GM23338 (cell line): ENCODE data around the gene DNLZ. TPM values are rescaled to one million over a fixed set of nuclear protein-coding genes. Genes with fewer than 3 reads are reported as not detected.

Experiments
- ATAC-seq: fragments of 200-7000 bp; cut with Tn5 transposase; 3 replicates; pipeline ENCODE4 v1.9.1; 2020
- DNase-seq: peaks from one replicate; pipeline ENCODE4 v3.0.0-alpha.2; 2015; ENCODE audit warnings: low spot score
- H2AFZ ChIP-seq: fragments of 200-600 bp; sonication (generic); 2 replicates; pipeline ENCODE4 v1.8.0; 2016; ENCODE audit warnings: antibody characterized with exemption, mild to moderate bottlenecking, moderate library complexity
- H3F3A ChIP-seq: fragments of 200-600 bp; sonication (generic); replicated peaks from 2 replicates; pipeline ENCODE4 v1.8.0; 2017; ENCODE audit warnings: antibody characterized with exemption, mixed run types, low read depth
- H3K27ac ChIP-seq: fragments of 200-600 bp; sonication (generic); 2 replicates; pipeline ENCODE4 v1.6.1; 2016; ENCODE audit warnings: low read depth
- H3K27me3 ChIP-seq: fragments of 200-600 bp; sonication (generic); 2 replicates; pipeline ENCODE4 v1.8.0; 2016; ENCODE audit warnings: mild to moderate bottlenecking, mixed run types, moderate library complexity; ENCODE audit not compliant: insufficient read depth
- H3K36me3 ChIP-seq: fragments of 200-600 bp; sonication (generic); 2 replicates; pipeline ENCODE4 v1.8.0; 2016; ENCODE audit warnings: mild to moderate bottlenecking; ENCODE audit not compliant: insufficient read depth
- H3K4me1 ChIP-seq: fragments of 200-600 bp; sonication (generic); 2 replicates; pipeline ENCODE4 v1.8.0; 2016; ENCODE audit warnings: mild to moderate bottlenecking, moderate library complexity; ENCODE audit not compliant: insufficient read depth
- H3K4me2 ChIP-seq: fragments of 200-600 bp; sonication (generic); 2 replicates; pipeline ENCODE4 v1.7.1; 2017; ENCODE audit warnings: mixed run types
- H3K4me3 ChIP-seq: fragments of 200-600 bp; sonication (generic); 2 replicates; pipeline ENCODE4 v1.6.1; 2016; ENCODE audit warnings: mixed run types
- H3K79me2 ChIP-seq: fragments of 200-600 bp; sonication (generic); replicated peaks from 2 replicates; pipeline ENCODE4 v1.8.0; 2017; ENCODE audit warnings: mild to moderate bottlenecking; ENCODE audit not compliant: insufficient read depth
- H3K9me2 ChIP-seq: fragments of 200-600 bp; sonication (generic); 2 replicates; pipeline ENCODE4 v1.8.0; 2017; ENCODE audit not compliant: insufficient read depth
- H4K20me1 ChIP-seq: fragments of 200-600 bp; sonication (generic); replicated peaks from 2 replicates; pipeline ENCODE4 v1.8.0; 2017; ENCODE audit warnings: mild to moderate bottlenecking; ENCODE audit not compliant: insufficient read depth
- H3K27ac Mint-ChIP-seq: 2 replicates; pipeline ENCODE4 v1.8.0; 2020; ENCODE audit warnings: inconsistent platforms, mild to moderate bottlenecking, moderate library complexity, mixed read lengths
- H3K27me3 Mint-ChIP-seq: 3 replicates; pipeline ENCODE4 v1.8.0; 2022; ENCODE audit warnings: low read depth, mild to moderate bottlenecking, moderate library complexity, mixed read lengths, inconsistent platforms; ENCODE audit not compliant: insufficient read depth, poor library complexity
- H3K36me3 Mint-ChIP-seq: 3 replicates; pipeline ENCODE4 v1.8.0; 2021; ENCODE audit warnings: low read depth, mild to moderate bottlenecking, inconsistent platforms, moderate library complexity, mixed read lengths
- H3K4me1 Mint-ChIP-seq: 3 replicates; pipeline ENCODE4 v1.8.0; 2020; ENCODE audit warnings: mild to moderate bottlenecking, inconsistent platforms, mixed read lengths
- H3K4me3 Mint-ChIP-seq: 3 replicates; pipeline ENCODE4 v1.8.0; 2021; ENCODE audit warnings: moderate library complexity, mild to moderate bottlenecking, inconsistent platforms, mixed read lengths
- H3K9me3 Mint-ChIP-seq: 3 replicates; pipeline ENCODE4 v1.8.0; 2020; ENCODE audit warnings: moderate library complexity, mild to moderate bottlenecking, inconsistent platforms, mixed read lengths
- EZH2 ChIP-seq: fragments of 200-600 bp; sonication (generic); IDR thresholded peaks from one replicate; pipeline ENCODE4 v1.8.0; 2017; ENCODE audit warnings: antibody characterized with exemption, mild to moderate bottlenecking, low read depth; ENCODE audit not compliant: unreplicated experiment
- JUNB ChIP-seq: IDR thresholded peaks from one replicate; pipeline ENCODE4 v1.6.1; 2016; ENCODE audit warnings: antibody characterized with exemption; ENCODE audit not compliant: unreplicated experiment
- POLR2AphosphoS5 ChIP-seq: IDR thresholded peaks from 2 replicates; pipeline ENCODE4 v1.6.1; 2016; ENCODE audit warnings: antibody characterized with exemption, low read depth
- REST ChIP-seq: IDR thresholded peaks from one replicate; pipeline ENCODE4 v1.6.1; 2018; ENCODE audit warnings: antibody characterized with exemption; ENCODE audit not compliant: unreplicated experiment
- ZNF114 ChIP-seq: fragments of 250-450 bp; sonication (Bioruptor Pico); IDR thresholded peaks from 2 replicates; pipeline ENCODE4 v1.5.0; 2020; ENCODE audit warnings: mild to moderate bottlenecking, moderate library complexity
- polyA plus RNA-seq: library from polyadenylated mRNA; unstranded; fragments of >200 nt; fragmentation: Nextera tagmentation; extraction: Ambion mirVana; gene quantifications from 2 replicates; pipeline ENCODE4 v1.2.1, GENCODE V29; 2016
- total RNA-seq: library from RNA; depleted of rRNA; stranded (reverse); fragments of >200 nt; shearing (Covaris generic); gene quantifications from 2 replicates; pipeline ENCODE4 v1.2.3, GENCODE V29; 2014

Gene DNLZ
- total and polyA plus RNA-seq, 2 experiments from 2014 or later = 33.4 to 53.9 TPM

GRCh38 chr9:136330406-136330990, 33.0 kb downstream of the DNLZ start:
- Histone ChIP-seq H3K36me3 (no peaks in the 10 kb centered on the region), H2AFZ (no peak overlapping the region), H3K27ac (no peak overlapping the region), H4K20me1 (no peaks in the 10 kb centered on the region), H3K9me2 (no peaks in the 10 kb centered on the region), H3K4me1 (peaks cover 17% of the 10 kb centered on the region), H3K79me2 (no peaks in the 10 kb centered on the region; the same call in 1 of the 2 replicates), H3F3A (0 out of 2 replicates have a peak, but pooled peaks cover 3% of the 10 kb centered on the region), H3K27me3 (no peaks in the 10 kb centered on the region), H3K4me3 (no peak overlapping the region), H3K4me2 (no peak overlapping the region)
- Mint-ChIP-seq H3K4me3 (no peak overlapping the region), H3K27me3 (peaks cover 8% of the 10 kb centered on the region), H3K36me3 (no peaks in the 10 kb centered on the region), H3K4me1 (peaks cover 8% of the 10 kb centered on the region), H3K9me3 (no peaks in the 10 kb centered on the region), H3K27ac (no peak overlapping the region)
- DNase-seq (no peak), ATAC-seq (no peak)
- TF ChIP-seq EZH2 = no peak
- no peak for TF ChIP-seq REST
- TF ChIP-seq JUNB = no peak
- no peak for TF ChIP-seq ZNF114 (CRISPR knock-in tag)

GRCh38 chr9:136329636-136330405, 33.7 kb downstream of the DNLZ start:
- Histone ChIP-seq H3K9me2 (no peaks in the 10 kb centered on the region), H4K20me1 (no peaks in the 10 kb centered on the region), H3K27ac (no peak overlapping the region), H3K4me2 (no peak overlapping the region), H2AFZ (no peak overlapping the region), H3K4me3 (no peak overlapping the region), H3K4me1 (peaks cover 17% of the 10 kb centered on the region), H3K36me3 (no peaks in the 10 kb centered on the region), H3K79me2 (no peaks in the 10 kb centered on the region; the same call in 1 of the 2 replicates), H3F3A (0 out of 2 replicates have a peak, but pooled peaks cover 3% of the 10 kb centered on the region), H3K27me3 (no peaks in the 10 kb centered on the region)
- H3K36me3 Mint-ChIP-seq = no peaks in the 10 kb centered on the region
- TF ChIP-seq JUNB (no peak), POLR2AphosphoS5 (no peak)
- H3K4me3 Mint-ChIP-seq = no peak overlapping the region
- H3K4me1 Mint-ChIP-seq = peaks cover 8% of the 10 kb centered on the region
- peaks cover 8% of the 10 kb centered on the region for H3K27me3 Mint-ChIP-seq
- H3K9me3 Mint-ChIP-seq = no peaks in the 10 kb centered on the region
- no peak for DNase-seq
- no peak overlapping the region for H3K27ac Mint-ChIP-seq
- ATAC-seq = no peak
